ENCODE data around the gene REC8. TPM values are rescaled to one million over a fixed set of nuclear protein-coding genes. Genes with fewer than 3 reads are reported as not detected.
A peak's percentile ranks its signal among the peaks of the same experiment; 100 is the strongest.

REC8 gene
- total and polyA plus RNA-seq, 2 of the 13 experiments (the other 11 are each of a cell fraction or from before 2014, with no cell fraction given), result 3.4 to 14.7 TPM

DNA sequence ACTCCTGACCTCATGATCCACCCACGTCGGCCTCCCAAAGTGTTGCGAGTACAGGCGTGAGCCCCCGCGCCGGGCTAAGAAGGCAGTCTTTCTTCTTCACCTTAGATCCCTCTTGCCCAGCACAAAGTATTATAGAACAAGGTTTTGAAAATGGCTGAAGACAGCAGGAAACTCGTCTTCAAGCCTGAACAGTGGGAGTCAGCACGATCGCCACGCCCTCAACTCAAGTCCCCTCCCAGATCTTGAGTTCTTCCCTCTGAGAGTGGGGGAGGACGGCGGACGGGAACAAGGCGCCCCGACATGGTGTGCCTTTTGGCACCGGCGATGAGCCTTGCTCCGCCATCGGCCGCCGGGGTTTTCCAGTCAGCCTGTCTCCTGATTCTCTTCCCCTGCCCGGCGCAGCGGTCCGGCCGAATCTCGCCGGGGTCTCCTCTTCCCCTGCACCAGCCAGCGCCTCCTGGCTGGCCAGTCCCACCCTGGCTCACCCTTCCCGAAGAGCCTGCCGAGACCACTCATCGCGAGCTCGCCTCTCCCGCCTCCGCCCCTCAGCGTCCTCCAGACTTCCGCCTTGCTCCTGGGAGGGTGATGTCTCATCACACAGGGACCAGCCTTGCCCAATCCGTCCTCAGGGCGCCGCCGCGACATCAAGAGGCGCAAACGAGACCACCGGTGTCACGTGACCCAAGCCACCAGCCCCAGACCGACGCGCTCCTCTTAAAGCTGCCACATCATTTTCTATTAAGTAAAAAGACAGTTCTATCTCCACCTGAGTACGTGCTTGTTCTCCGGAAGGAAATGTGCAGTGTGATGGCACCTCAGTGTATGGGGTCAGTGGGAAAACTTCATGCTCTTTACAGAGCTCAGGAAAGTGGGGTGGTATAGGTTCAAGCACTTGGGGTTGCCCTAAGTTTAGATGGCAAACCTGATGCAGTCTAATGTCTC is 41.3 kb downstream of the REC8 start, which contains the start of gene CHMP4A (continued):
- TF ChIP-seq ZFAT (CRISPR knock-in tag; conservative IDR thresholded peaks at IDR 0.05), result no peak
- TF ChIP-seq HDAC1 (CRISPR knock-in tag; IDR thresholded peaks at IDR 0.05), result no peak
- TF ChIP-seq ZNF180 (CRISPR knock-in tag; IDR thresholded peaks at IDR 0.05; ENCODE audit: borderline replicate concordance, low read depth), result peak; percentile 96
- peak; percentile 83 for TF ChIP-seq YY1 (IDR thresholded peaks at IDR 0.05; ENCODE audit: insufficient read depth, insufficient replicate concordance, low read depth, low read length)
- peak; percentile 99 for TF ChIP-seq ZNF598 (CRISPR knock-in tag; IDR thresholded peaks at IDR 0.05; ENCODE audit: borderline replicate concordance)
- peak; percentile 97 for TF ChIP-seq KLF13 (CRISPR knock-in tag; IDR thresholded peaks at IDR 0.05)
- no peak for TF ChIP-seq PCBP2 (optimal IDR thresholded peaks at IDR 0.05; ENCODE audit: low read depth, low read length, poor library complexity, severe bottlenecking)
- TF ChIP-seq EZH2 (conservative IDR thresholded peaks at IDR 0.05; ENCODE audit: low read depth, low read length), result no peak
- TF ChIP-seq, protein P1, sequence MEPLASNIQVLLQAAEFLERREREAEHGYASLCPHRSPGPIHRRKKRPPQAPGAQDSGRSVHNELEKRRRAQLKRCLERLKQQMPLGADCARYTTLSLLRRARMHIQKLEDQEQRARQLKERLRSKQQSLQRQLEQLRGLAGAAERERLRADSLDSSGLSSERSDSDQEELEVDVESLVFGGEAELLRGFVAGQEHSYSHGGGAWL (CRISPR knock-in tag; IDR thresholded peaks at IDR 0.05), result peak; percentile 99
- peak; percentile 98 for TF ChIP-seq ZNF747 (CRISPR knock-in tag; IDR thresholded peaks at IDR 0.05; ENCODE audit: borderline replicate concordance)
- TF ChIP-seq RXRB (CRISPR knock-in tag; IDR thresholded peaks at IDR 0.05; ENCODE audit: borderline replicate concordance), result peak; percentile 89
- peak; percentile 96; the same call in 1 of the 2 replicates for TF ChIP-seq CSRNP1 (CRISPR knock-in tag; IDR thresholded peaks at IDR 0.05)
- peak; percentile 98; the same call in 1 of the 2 replicates for TF ChIP-seq ZNF569 (CRISPR knock-in tag; IDR thresholded peaks at IDR 0.05; ENCODE audit: borderline replicate concordance)
- peak; percentile 99 for TF ChIP-seq PCBP1 (IDR thresholded peaks at IDR 0.05; ENCODE audit: borderline replicate concordance, low read depth, low read length)
- TF ChIP-seq NPAS2 (CRISPR knock-in tag; IDR thresholded peaks at IDR 0.05; ENCODE audit: borderline replicate concordance), result no peak
- peak; percentile 3; the same call in 1 of the 2 replicates for TF ChIP-seq ZNF20 (CRISPR knock-in tag; IDR thresholded peaks at IDR 0.05)
- TF ChIP-seq POLR2AphosphoS2 (IDR thresholded peaks at IDR 0.05; ENCODE audit: low read depth, low read length), result 0 out of 2 replicates have a peak, but pooled peaks have one; percentile 22
- TF ChIP-seq ZNF724P (CRISPR knock-in tag; IDR thresholded peaks at IDR 0.05; ENCODE audit: borderline replicate concordance), result peak; percentile 98
- peak; percentile 93 for TF ChIP-seq CENPT (CRISPR knock-in tag; IDR thresholded peaks at IDR 0.05; ENCODE audit: low read depth)
- TF ChIP-seq ZNF772 (CRISPR knock-in tag; IDR thresholded peaks at IDR 0.05), result peak; percentile 98
- TF ChIP-seq, protein P2, sequence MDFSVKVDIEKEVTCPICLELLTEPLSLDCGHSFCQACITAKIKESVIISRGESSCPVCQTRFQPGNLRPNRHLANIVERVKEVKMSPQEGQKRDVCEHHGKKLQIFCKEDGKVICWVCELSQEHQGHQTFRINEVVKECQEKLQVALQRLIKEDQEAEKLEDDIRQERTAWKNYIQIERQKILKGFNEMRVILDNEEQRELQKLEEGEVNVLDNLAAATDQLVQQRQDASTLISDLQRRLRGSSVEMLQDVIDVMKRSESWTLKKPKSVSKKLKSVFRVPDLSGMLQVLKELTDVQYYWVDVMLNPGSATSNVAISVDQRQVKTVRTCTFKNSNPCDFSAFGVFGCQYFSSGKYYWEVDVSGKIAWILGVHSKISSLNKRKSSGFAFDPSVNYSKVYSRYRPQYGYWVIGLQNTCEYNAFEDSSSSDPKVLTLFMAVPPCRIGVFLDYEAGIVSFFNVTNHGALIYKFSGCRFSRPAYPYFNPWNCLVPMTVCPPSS (IDR thresholded peaks at IDR 0.05), result peak; percentile 100; the same call in 1 of the 2 replicates
- TF ChIP-seq, protein P3, sequence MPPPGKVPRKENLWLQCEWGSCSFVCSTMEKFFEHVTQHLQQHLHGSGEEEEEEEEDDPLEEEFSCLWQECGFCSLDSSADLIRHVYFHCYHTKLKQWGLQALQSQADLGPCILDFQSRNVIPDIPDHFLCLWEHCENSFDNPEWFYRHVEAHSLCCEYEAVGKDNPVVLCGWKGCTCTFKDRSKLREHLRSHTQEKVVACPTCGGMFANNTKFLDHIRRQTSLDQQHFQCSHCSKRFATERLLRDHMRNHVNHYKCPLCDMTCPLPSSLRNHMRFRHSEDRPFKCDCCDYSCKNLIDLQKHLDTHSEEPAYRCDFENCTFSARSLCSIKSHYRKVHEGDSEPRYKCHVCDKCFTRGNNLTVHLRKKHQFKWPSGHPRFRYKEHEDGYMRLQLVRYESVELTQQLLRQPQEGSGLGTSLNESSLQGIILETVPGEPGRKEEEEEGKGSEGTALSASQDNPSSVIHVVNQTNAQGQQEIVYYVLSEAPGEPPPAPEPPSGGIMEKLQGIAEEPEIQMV (CRISPR knock-in tag; IDR thresholded peaks at IDR 0.05; ENCODE audit: low read depth), result peak; percentile 92

All from HepG2 (cell line).